Choroid plexus epithelial cell (primary cell): ENCODE measurements around the gene THSD4.

Experiments used
- DNase-seq: peaks from one replicate; pipeline ENCODE4 v3.0.0-alpha.2; 2010; ENCODE audit warnings: low read depth
- H3K4me3 ChIP-seq: 2 replicates; pipeline ENCODE4 v1.5.1; 2011; ENCODE audit warnings: low read depth, mild to moderate bottlenecking, control low read depth, low read length, moderate library complexity
- TF ChIP-seq, protein P1 (sequence below): conservative IDR thresholded peaks from 2 replicates; pipeline ENCODE4 v1.5.1; 2011; ENCODE audit warnings: low read depth, mild to moderate bottlenecking, control low read depth, inconsistent platforms, low read length, moderate library complexity

Gene THSD4

GRCh38 chr15:71138473-71138872 lies 23.2 kb downstream of the THSD4 start:
- TF ChIP-seq, protein P1, sequence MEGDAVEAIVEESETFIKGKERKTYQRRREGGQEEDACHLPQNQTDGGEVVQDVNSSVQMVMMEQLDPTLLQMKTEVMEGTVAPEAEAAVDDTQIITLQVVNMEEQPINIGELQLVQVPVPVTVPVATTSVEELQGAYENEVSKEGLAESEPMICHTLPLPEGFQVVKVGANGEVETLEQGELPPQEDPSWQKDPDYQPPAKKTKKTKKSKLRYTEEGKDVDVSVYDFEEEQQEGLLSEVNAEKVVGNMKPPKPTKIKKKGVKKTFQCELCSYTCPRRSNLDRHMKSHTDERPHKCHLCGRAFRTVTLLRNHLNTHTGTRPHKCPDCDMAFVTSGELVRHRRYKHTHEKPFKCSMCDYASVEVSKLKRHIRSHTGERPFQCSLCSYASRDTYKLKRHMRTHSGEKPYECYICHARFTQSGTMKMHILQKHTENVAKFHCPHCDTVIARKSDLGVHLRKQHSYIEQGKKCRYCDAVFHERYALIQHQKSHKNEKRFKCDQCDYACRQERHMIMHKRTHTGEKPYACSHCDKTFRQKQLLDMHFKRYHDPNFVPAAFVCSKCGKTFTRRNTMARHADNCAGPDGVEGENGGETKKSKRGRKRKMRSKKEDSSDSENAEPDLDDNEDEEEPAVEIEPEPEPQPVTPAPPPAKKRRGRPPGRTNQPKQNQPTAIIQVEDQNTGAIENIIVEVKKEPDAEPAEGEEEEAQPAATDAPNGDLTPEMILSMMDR: no peak
- no peak for DNase-seq
- H3K4me3 ChIP-seq: no peak overlapping the region

GRCh38 chr15:71139241-71139640 lies 24.0 kb downstream of the THSD4 start:
- no peak for DNase-seq
- H3K4me3 ChIP-seq: no peak overlapping the region
- TF ChIP-seq, protein P1: no peak

DNA sequence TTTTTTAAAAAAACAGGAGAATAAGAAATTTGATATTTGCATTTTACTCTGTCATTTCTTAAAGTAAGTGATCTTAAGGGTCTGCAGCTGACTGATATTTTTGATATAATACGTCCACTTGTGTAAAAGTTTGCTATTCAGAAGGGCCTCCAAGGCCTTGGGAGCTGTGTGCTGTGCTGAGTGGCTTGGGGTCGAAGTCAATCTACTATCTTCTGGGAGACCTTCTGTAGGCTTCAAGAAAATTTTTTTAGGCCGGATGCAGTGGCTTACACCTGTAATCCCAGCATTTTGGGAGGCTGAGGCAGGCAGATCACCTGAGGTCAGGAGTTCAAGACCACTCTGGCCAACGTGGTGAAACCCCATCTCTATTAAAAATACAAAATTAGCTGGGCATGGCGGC lies 26.3 kb downstream of the THSD4 start:
- H3K4me3 ChIP-seq: no peak overlapping the region
- TF ChIP-seq, protein P1: no peak
- no peak for DNase-seq

DNA sequence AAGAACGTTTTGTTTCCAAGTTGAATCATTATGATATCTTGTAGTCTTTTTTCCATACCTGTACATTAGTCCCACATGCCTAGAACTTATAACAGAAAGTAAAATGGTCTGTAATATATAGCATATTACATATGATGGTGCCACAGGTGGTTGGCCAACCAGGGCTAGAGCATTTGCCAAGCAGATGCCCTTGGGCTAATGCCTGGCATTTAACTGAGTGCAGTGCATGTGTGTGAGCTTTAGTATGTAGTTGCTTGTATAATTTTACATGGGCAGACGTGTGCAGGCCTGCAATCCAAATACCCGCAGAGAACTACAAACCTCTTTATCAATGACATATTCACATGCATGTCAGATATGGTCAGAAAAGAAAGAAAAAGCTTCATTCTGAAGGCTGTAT lies 27.5 kb downstream of the THSD4 start:
- TF ChIP-seq, protein P1: no peak
- DNase-seq: no peak
- H3K4me3 ChIP-seq: no peak overlapping the region

DNA sequence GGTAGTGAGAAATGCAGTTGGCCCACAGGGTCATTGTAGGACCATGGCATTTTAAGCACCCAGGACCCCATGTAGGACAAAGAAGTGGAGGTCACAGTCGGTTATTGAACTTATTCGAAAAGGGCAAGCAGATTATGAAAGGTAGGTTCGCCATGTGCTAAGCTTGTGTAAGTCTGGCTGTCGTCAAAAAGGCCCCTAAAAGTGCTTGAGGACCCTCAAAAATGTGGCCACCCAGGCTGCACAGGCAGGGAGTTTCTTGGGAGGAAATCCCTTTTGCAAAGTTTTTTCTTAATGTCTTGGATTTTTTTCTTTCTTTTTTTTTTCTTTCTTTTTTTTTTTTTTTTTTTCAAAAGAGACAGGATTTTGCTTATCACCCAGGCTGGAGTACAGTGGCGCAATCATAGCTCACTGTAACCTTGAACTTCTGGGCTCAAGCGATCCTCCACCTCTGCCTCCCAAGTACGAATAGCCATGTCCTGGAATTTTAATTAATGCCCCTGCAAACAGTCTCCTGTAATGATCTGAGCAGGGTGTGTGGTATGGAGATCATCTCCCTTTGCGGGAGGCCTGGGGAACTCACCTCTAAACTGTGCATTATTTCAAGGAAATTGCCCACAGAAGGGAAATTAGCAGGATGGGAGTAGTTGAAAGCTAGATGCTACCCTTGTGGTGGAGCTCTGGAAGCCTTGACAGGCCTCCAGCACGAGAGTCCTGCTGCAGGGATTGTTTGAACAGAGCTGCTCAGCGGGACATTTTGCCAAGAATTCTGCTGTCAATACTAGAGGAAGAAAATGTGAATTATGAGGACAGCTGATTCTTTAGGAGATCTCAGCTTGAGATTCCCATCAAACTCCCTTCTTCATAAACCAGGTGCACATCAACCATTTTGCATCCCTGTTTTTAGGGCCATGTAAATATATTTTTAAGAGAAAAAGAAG lies 28.4 kb downstream of the THSD4 start:
- H3K4me3 ChIP-seq: no peak overlapping the region
- TF ChIP-seq, protein P1: peak; percentile 2
- no peak for DNase-seq

DNA sequence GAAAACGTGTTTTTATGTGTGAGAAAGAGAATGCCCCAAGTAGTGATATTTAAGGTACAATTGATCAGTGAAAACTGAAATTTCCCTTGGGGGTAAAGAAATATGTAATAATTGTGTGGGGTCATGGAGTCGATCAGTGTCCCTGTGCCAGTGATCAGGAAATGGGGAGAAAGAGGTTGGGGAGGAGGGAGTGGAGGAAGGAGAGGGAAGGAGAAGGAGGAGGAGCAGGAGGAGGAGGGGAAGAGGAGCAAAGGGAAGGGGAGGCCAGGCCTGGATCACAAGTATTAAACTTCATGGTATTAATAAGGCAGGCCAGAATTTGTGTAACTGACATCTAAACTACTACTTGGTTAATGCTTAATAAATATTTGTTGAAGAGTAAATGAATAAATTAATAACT lies 30.4 kb downstream of the THSD4 start:
- no peak for DNase-seq
- TF ChIP-seq, protein P1: no peak
- no peak overlapping the region for H3K4me3 ChIP-seq

- no peak for DNase-seq
- no peak overlapping the region for H3K4me3 ChIP-seq
- TF ChIP-seq, protein P1: no peak
Measured at GRCh38 chr15:71146580-71146982, 31.3 kb downstream of the THSD4 start.
